Stimulated activated CD4-positive, alpha-beta T cell treated with anti-CD3 and anti-CD28 coated beads, Interleukin-4, amount 100 ng/mL, for 4 hours (primary cell): ENCODE results near the gene PDE3A.

Experiments used
- DNase-seq, 2 experiments: peaks; one replicate each; pipeline ENCODE4 v3.0.0-alpha.2; 2020

PDE3A gene

DNA sequence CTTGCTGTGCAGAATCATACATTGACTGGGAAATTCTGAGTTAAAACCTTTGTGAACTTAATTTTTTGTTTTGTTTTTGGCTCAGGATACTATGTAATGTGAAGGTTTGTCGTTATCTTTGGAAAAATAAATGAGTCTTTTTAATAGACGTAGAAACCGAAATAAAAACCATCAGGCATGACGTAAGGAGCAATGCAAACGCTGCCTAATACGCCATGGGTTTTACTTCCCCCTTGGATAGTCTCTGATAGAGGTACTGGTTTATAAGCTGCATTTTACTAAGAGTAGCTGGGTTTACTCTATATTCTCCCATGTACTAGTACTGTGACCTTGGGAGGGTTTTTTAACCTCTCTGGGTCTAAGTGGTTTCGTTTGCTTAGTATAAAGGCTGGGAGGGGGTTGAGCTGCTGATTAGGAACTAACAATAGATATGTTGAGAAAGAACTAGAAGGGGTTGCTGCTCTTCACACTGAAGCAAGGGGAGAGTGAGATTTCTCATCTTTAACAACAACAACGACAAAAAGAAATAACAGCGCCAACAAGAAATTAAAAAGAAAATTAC lies 260.0 kb downstream of the PDE3A start:
- no peak for DNase-seq

DNA sequence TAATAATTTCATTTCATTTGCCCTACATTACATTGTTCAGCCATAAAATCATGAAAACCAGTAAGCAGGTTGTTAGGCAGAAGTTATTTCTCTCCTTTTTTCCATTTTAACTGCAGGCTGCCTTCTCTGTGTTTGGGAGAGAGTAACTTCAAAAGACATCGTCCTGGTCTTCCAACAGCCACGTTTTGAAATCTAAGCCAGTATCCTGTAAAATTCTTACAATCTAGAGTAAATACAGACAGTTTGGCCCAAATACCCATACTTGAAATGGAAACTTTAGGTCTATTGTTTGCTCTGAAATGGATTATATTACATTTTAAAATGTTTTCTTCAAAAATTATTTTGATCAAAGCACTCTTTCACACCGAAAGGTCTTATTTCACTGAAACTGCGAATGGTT lies 260.7 kb downstream of the PDE3A start:
- DNase-seq, result no peak

DNA sequence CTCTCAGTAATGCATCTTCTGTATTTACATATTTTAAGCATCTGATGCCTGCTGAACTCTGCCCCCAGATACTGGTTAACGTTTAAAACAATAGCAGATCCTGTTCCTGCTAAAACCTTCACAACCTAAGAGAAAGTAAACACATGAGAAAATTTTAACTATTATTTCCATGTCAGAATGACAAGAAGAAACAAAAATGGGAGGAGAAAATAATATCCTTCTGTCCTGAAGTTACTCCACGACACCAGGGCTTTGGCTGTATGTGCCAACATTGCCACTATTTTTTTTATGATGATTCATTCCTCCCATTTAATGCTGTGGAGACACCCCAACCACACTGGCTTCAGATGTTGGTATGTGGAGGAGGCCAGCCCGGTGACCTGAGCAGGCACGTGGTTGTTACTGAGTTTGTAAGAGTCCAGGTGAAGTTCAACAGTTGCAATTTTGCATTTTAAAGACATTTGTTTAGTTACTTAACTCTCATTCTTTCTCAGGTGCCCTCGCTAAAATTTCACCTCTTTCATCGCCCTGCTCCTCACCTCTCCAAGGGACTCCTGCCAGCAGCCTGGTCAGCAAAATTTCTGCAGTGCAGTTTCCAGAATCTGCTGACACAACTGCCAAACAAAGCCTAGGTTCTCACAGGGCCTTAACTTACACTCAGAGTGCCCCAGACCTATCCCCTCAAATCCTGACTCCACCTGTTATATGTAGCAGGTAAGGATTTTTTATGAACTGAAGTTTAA lies 261.2 kb downstream of the PDE3A start:
- no peak for DNase-seq

DNA sequence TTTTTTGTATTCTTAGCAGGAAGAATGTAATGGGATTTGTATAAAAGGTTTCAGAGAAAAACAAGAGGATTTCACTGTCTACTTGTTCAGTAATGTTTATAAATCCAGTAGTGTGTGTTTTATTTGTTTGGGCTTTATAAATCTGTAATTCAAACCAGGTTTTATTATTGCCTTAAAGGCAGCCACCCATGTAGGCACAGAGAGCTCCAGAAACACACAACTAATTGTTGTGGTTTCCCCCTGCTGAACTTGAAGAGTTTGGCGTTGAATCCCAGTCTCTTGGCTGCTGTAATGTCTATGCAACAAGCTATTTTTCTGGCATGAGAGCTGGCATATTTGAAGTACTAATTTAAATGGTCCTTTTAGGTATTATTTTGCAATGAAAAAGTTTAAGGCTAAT lies 263.4 kb downstream of the PDE3A start:
- no peak for DNase-seq

DNA sequence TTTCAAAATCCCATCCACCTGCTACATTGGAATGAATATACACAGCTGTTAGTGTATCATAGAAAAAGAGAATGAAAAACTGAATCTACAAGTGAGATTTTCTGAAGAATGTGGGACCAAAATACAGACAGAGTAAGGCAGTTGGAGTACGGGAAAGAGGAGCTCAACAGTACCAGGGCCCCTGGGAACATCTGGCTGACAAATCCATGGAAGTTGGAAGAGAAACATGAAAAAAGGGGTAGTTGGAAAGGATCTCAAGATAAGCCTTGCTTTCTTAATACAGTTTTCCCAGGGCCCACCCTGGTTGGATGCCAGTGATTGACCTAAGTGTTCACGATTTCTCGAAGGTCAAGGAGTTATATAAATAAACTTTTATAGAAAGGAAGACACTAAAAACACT lies 272.8 kb downstream of the PDE3A start:
- no peak for DNase-seq

DNA sequence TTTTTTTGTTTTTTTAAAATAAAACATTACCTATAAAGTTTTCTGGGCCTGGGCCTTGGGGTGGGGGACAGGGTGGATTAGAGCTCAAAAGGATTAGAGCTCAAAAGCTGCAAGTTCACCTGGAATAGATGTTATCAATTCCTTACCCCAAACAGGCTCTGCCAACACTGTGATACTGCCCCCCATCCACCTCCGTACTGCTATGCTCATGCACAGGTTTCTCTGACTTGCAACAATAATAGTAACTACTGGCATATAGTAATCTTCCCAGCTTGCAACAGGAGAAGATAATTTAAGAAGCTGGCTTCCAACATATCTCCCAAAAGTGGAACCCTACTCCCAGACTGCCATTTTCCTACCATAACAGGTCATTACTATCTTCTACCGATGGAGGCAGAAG lies 275.5 kb downstream of the PDE3A start:
- no peak for DNase-seq

DNA sequence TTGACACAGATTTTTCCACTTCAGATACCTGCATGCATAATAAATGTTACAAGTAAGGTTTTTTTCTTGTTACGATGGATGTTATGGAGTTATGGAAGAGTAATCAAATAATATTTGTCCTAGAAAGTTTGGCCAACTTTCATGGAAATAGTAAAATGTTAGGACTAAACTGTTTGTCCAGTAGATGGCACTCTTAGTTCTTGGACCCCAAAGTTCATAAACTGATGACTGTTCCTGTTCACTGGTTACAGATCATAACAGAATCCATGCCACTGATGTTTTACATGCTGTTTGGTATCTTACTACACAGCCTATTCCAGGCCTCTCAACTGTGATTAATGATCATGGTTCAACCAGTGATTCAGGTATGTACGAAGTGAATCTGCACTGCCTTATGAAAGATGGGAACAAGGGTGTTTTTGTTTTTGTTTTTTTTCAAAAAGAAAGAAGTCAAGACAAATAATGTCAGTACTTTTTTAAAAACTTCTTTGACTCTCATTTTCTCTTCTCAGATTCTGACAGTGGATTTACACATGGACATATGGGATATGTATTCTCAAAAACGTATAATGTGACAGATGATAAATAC lies 278.0 kb downstream of the PDE3A start:
- no peak for DNase-seq

DNA sequence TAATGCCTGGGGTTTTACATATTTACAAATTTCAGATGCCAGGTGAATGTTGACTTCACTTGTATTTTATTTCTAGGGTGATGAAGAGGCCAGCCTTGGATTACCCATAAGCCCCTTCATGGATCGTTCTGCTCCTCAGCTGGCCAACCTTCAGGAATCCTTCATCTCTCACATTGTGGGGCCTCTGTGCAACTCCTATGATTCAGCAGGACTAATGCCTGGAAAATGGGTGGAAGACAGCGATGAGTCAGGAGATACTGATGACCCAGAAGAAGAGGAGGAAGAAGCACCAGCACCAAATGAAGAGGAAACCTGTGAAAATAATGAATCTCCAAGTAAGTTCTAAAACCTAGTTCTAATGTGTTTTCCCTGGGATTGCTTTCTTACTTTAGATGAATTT lies 285.5 kb downstream of the PDE3A start:
- DNase-seq, result no peak

DNA sequence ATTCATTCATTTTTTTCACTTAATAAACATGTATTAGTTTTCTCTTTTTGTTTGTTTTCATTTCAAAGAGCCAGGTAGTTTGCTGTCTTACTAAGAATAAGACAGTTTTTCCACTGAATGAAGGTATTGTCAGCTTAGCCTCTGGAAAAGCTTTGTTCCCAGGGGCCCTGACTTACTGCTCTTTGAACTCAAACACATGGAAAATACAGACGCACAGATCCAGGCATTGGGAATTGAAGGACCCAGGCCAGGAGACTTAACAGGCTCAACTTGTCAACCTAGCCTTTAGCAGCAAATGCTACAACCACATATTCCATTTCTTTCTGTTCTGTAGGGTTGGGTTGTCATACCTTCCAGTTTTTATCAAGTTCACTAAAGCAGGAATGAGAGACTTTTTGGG lies 288.3 kb downstream of the PDE3A start:
- DNase-seq, result no peak

DNA sequence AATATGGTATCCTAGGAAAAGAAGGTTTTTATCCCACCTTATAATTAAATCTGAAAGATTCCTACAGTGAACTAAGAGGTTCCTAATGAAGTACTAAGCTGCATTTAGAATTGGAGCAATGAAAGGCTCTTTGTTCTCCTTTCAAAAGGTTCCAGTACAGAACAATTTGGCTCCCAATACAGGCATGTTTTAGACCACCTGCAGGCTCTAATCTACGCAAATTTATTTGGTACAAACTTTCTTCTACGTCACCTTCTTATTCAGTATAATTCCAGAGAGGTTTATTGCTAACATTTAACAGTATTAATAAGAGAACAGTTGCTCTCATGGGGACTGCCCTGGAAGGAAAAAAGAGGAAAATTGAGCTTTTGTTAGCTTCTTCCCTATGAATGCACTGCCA lies 289.2 kb downstream of the PDE3A start:
- no peak for DNase-seq

DNA sequence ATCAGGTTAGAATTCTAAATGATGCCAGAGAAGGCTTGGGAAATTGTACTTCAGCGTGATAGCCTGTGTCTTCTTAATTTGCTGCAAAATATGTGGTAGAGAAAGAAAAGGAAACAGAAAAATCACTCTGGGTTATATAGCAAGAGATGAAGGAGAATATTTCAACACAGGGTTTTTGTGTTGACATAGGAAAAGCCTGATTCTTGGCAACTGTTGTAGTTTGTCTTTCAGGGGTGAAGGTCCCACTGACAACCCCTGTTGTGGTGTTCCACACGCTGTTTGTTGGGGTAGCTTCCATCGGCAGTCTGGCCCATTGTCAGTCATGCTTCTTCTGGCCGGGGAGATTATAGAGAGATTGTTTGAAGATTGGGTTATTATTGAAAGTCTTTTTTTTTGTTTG lies 313.0 kb downstream of the PDE3A start:
- no peak for DNase-seq

DNA sequence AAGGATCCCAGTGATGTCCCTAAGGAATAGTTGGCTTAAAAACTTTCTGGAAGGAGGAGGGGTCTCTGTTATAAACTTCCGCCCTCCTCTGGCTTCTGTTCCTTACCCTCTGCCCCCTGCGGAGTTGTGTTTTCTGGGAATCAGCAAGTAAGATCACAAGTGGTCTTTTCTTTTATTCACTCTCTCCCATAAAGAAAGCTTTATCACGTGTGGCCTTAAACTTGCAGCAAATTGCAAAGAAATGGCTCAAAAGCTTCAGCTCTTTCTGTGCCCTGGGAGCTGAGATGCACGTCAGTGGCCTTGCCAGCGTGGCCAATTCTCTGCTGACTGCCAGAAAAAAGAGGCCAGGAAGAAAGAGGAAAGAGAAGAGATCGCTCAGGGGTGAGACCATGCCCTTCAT lies 326.9 kb downstream of the PDE3A start, which contains the start of gene SLCO1C1:
SLCO1C1 (plus strand) TSS at position 101 of the 400 bp plus-strand sequence. CDS start 4,245 bp downstream, outside the sequence.
- DNase-seq, result no peak

DNA sequence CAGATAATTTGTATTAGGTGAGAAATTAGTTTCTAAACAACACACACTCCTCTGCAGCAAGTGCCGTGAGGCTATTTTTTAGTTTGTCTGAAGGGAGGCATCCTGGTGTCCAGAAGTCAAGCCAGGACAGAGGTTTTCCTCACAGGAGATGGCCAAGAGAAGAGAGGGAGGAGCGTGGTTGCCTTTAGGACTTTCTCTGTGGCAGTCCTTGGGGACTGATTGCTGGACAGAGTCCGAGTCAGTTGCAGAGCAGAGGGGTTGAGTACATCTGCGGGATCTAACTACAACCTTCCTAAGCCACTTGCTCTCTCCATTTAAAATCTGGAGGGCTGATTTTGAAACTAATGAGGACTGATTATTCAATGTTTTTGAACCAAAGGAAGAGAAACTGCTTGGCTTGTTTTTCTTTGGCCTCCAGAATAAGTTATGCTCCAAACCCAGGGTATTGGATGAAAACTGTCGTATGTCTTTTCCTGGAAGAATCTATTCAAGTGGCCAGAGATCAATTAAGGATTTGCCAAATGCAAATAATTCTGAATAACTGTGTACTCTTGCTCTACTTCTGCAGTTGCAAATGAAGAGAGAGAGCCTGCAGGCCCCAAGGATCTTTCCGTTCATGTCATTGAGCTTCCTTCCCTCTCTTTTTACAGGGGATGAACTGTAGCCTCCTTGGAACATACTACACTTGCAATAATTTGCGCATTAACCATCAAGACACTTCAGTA lies 328.0 kb downstream of the PDE3A start:
- DNase-seq, result no peak

DNA sequence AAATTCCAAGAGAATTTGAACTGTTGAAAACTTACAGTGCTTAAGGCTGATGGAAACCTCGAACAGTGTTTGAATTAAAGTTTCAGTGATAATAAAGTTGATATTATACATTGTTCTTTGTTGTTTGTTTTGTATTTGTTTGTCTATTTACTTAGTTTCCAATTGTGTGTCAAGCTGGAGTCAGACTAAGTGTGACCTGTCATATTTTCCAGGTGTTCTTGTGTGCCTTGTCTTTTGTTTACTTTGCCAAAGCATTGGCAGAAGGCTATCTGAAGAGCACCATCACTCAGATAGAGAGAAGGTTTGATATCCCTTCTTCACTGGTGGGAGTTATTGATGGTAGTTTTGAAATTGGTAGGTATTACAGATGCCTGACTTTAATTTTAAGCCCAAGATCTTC lies 332.8 kb downstream of the PDE3A start:
- no peak for DNase-seq

DNA sequence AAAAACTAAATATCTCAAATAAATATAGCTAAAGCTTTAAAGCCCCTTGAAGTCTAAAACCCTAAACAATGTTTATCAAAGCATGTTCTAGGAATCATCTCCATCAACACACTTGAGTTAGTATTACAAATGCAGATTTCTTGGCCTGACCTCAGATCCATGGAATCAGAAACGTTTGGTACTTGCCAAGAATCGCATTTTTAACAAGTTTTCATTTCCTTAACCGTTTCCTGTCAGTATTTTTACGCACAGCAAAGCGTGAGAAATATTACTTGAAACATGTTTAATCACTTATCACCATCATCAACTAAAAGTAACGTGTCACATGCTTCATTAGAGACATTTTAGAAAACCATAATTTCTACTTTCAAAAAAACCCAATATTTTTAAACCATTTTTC lies 336.5 kb downstream of the PDE3A start:
- DNase-seq, result no peak

DNA sequence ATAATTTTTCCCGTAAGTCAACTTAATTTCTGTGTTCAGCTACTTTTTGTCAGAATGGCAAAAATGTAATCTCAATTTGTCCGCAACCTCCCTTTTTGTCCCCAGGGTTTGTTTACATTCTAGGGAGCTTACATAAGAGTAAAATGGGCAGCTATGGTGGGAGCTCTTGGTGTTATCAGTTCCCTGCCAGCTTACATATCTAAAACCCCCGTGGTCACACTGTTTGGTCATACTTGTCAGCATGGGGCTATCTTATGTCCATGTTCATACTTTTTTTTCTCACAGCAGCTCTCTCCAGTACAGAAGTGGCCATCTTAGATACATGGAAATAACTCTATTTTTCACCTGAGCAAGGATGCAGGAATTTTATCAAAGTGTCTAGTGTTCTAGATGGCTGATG lies 343.5 kb downstream of the PDE3A start:
- no peak for DNase-seq

DNA sequence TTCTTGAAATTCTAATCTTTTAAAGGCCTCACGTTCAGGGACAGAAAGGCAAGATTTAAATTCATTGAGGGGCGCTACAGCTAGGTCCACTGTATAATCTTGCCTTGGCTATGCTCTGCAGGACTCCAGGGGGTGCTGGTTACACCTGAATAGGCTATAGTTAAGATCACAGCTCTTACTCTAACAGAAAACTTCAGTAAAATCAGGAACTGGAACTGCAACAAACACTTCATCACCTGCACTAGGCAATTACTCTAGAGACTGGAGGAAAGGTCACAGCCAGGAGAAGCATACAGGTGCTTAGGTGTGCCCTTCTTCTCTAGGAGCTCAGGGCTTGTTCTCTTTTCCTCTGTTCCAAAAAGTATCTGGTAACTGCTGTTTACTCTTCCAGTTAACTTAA lies 347.7 kb downstream of the PDE3A start:
- DNase-seq, result no peak

DNA sequence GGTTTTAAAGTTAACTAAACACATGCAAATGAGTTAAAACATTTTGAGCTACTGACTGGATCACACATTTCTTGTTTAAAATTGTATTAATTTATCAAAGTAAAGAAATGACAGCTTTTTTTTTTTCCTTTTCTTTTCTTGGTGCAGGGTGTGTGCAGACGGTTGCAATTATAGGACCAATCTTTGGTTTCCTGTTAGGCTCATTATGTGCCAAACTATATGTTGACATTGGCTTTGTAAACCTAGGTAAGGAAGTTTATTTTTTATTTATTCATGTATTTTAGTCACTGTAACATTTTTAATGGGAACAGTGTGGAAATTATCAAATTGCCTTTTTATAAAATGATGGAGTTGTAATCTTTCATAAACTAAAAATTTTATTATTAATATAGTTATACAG lies 348.6 kb downstream of the PDE3A start:
- DNase-seq, result no peak

DNA sequence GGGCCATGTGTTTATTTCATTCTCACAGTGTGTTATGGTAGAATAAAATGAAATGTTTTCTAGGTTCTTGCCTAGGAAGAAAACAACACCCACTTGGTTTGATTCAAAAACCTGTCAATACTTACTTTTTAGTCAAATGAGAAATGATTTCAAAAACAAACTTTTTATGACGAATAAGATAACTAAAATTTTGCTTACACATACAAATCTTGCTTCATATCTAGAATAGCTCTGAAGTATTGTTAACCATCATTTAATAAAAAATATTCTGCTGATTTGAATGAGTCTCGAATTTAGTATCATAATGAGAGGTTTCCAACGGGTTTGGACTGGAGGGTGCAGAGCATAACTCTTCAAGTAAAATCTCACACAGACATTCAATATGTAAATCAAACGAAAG lies 350.0 kb downstream of the PDE3A start:
- no peak for DNase-seq

DNA sequence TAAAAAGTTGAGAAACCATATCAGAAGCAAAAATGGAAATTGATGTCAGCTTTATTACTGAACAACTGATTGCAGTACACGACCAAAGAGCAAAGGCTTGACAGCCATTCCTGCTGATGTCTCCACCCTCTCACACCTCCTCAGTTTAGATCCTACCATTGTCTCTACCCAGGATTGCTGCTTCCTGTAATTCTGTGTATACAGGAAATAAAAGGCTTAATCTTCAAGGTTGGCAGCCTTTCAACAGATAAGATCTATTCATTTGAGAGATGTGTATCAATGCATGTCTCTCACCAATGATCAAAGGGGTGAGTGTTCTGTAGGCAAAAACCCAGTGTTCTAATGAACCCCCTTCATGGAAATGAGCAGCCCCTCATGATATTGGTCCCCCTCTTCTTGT lies 353.8 kb downstream of the PDE3A start:
- DNase-seq, result no peak

DNA sequence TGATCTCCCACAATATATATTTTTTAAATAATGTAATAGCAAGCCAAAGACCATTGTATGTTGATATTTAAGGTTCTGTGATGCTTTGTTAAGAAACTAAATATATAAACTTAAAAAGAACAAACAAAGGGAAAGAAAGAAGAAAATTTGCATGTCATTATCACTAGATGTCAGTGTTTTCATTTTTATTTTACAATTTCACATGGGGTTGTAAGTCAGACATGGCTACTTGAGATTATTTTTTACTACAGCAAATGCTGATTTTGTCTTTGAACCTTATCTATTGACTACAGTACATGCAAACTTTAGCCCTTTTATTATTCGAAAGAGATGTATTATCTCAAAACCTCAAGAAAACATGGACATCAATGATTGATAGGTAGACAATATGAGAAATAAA lies 362.9 kb downstream of the PDE3A start:
- DNase-seq, result no peak
